Adrenal gland (tissue), 12 donors: Measurements from ENCODE around the gene GNL3L. TPM values are rescaled to one million over a fixed set of nuclear protein-coding genes. Genes with fewer than 3 reads are reported as not detected.

Source experiments
- DNase-seq, 7 donors: peaks; one replicate each; pipeline ENCODE4 v3.0.0-alpha.2; 2019 to 2020
- H3K27ac ChIP-seq, 5 donors: fragments of 200-600 bp; sonication (generic) in 4 of 5; 1 replicate in 3 of 5; 2 replicates in 2 of 5; pipeline versions ENCODE4 v1.5.1 to v1.8.0; 2016 to 2020; ENCODE audit warnings: mild to moderate bottlenecking in 1 of 5
- H3K27me3 ChIP-seq: fragments of 200-600 bp; 2 replicates; pipeline ENCODE4 v1.8.0; 2021
- H3K36me3 ChIP-seq, 2 donors: fragments of 200-600 bp; replicated peaks in 1 of 2; 1 replicate in 1 of 2; 2 replicates in 1 of 2; pipeline versions ENCODE4 v1.5.1 to v1.8.0; 2018 to 2022
- H3K4me1 ChIP-seq, 2 donors: fragments of 200-600 bp; replicated peaks in 1 of 2; 1 replicate in 1 of 2; 2 replicates in 1 of 2; pipeline versions ENCODE4 v1.5.1 to v1.8.0; 2018 to 2021
- H3K4me3 ChIP-seq, 4 donors: fragments of 200-600 bp; sonication (generic) in 3 of 4; one replicate each; pipeline ENCODE4 v1.5.1; 2016 to 2018
- H3K9me3 ChIP-seq, 3 donors: fragments of 200-600 bp; sonication (generic) in 1 of 3; replicated peaks in 1 of 3; 1 replicate in 2 of 3; 2 replicates in 1 of 3; pipeline versions ENCODE4 v1.5.1 to v1.8.0; 2016 to 2021
- POLR2A ChIP-seq, 2 donors: fragments of 450-650 bp; IDR thresholded peaks; one replicate each; pipeline ENCODE4 v1.6.1; 2017; ENCODE audit warnings: antibody characterized with exemption in 2 of 2, mild to moderate bottlenecking in 2 of 2, moderate library complexity in 1 of 2
- WGBS, 4 donors: extraction: QIAGEN DNeasy Blood & Tissue Kit in 2 of 4; methylation state at CpG; one replicate each; pipeline versions ENCODE4 v1.1.5 to v1.1.7; 2013 to 2017; 5-methylcytosine and 5-hydroxymethylcytosine counted together
- intact Hi-C, 2 donors: fragments of 100-400 bp; cut with DNase I; formaldehyde crosslinking; loops; one replicate each; pipeline versions ENCODE4 v1.14.1 to v1.15.0; 2022 to 2023
- polyA plus RNA-seq, 3 donors: library from polyadenylated mRNA; stranded (reverse); fragments of 200-250 nt in 2 of 3; fragments of 350-450 nt in 1 of 3; fragmentation: Illumina TruSeq in 1 of 3; extraction: RNeasy Lipid Tissue Mini Kit (QIAGEN cat#74804) in 1 of 3; gene quantifications; one replicate each; pipeline ENCODE4 v1.2.3, GENCODE V29; 2013 to 2014
- total RNA-seq, 9 donors: library from RNA; depleted of rRNA in 4 of 9; stranded (reverse); fragments of >200 nt in 4 of 9; fragments of 120-200 nt in 1 of 9; fragmentation: NEBNext Ultra II Directional in 1 of 9; extraction: Animal tissue kit (Norgen Biotek cat#: 25700) in 1 of 9; gene quantifications; one replicate each; pipeline versions ENCODE4 v1.1.0 to v1.2.4, GENCODE V29; 2013 to 2023
- TF ChIP-seq, protein P1 (sequence below), 6 experiments: fragments of 450-650 bp in 4 of 6; fragments of 200-600 bp in 2 of 6; sonication (generic) in 1 of 6; IDR thresholded peaks; 1 replicate in 5 of 6; 2 replicates in 1 of 6; pipeline versions ENCODE4 v1.5.1 to v1.8.0; 2016 to 2021; ENCODE audit warnings: antibody characterized with exemption in 6 of 6, mild to moderate bottlenecking in 2 of 6, moderate library complexity in 1 of 6
- donor health status: healthy with polysubstance abuse.
- donor health status: Bipolar disorder and iron deficiency.
- donor health status: DM: yes; HTN: yes; CAD: no.
- donor health status: DM: no; HTN: no; CAD: no.
- donor health status: DM: no; HTN: no; CAD: no.
- donor health status: DM: yes; HTN: yes; CAD: no.

The GNL3L gene
- total and polyA plus RNA-seq, 12 donors = 2.0 to 37.5 (median 23.4) TPM

DNA sequence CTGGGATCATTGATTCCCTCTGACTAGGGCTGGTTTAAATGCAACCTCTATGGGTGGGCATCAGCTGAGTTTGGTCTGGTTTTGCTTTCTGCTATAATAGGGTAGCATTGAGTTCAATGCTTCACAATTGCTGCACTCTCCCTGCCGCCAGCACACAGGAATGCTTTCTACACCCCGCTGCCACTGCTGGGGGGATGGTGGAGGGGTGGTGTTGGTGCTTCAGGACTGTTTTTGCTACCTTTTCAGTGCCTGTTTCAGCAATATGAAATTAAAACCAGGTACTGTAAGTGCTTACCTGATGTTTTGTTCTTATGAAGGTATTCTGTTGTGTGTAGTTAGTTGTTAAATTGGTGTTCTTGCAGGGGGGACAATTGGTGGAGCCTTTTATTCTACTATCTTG, 67.7 kb downstream of the GNL3L start:
- no peaks in the 10 kb centered on the region for H3K27me3 ChIP-seq
- no peak overlapping the region for H3K27ac ChIP-seq
- H3K4me3 ChIP-seq = no peak overlapping the region
- intact Hi-C loops = no loop called here
- H3K36me3 ChIP-seq = no peaks in the 10 kb centered on the region
- 65 to 100% (median 79%) methylated on average over 2 of the region's 2 CpGs for WGBS, 4 donors
- TF ChIP-seq POLR2A (IDR thresholded peaks at IDR 0.05) = no peak
- TF ChIP-seq, protein P1, sequence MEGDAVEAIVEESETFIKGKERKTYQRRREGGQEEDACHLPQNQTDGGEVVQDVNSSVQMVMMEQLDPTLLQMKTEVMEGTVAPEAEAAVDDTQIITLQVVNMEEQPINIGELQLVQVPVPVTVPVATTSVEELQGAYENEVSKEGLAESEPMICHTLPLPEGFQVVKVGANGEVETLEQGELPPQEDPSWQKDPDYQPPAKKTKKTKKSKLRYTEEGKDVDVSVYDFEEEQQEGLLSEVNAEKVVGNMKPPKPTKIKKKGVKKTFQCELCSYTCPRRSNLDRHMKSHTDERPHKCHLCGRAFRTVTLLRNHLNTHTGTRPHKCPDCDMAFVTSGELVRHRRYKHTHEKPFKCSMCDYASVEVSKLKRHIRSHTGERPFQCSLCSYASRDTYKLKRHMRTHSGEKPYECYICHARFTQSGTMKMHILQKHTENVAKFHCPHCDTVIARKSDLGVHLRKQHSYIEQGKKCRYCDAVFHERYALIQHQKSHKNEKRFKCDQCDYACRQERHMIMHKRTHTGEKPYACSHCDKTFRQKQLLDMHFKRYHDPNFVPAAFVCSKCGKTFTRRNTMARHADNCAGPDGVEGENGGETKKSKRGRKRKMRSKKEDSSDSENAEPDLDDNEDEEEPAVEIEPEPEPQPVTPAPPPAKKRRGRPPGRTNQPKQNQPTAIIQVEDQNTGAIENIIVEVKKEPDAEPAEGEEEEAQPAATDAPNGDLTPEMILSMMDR (IDR thresholded peaks at IDR 0.05) = no peak
- H3K4me1 ChIP-seq = no peaks in the 10 kb centered on the region
- no peak for DNase-seq
- no peaks in the 10 kb centered on the region for H3K9me3 ChIP-seq

DNA sequence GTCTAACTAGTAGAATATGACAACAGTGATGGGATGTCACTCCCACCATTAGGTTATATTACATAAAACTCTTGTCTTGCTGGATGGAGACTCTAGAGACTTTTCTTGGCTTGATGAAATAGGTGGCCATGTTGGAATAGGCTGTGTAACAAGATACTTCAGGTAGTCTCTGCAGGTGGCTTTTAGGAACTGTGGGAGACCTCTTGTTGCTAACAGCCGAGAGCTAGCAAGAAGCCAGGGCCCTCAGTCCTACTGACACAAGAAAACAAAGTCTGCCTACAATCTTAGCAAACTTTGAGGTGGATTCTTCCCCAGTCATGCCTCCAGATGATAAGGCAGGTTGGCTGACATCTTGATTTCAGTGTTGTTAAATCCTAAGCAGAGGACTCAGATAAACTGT, 72.5 kb downstream of the GNL3L start:
- DNase-seq = no peak
- intact Hi-C loops = no loop called here
- WGBS, 4 donors = 76 to 100% (median 100%) methylated on average over 1 of the region's 1 CpG; no CpG with 5 or more reads in 1 of the 4 donors
- H3K9me3 ChIP-seq = no peaks in the 10 kb centered on the region
- no peak overlapping the region for H3K27ac ChIP-seq
- H3K4me1 ChIP-seq = no peaks in the 10 kb centered on the region
- TF ChIP-seq POLR2A (IDR thresholded peaks at IDR 0.05) = no peak
- TF ChIP-seq, protein P1 (IDR thresholded peaks at IDR 0.05) = no peak
- H3K4me3 ChIP-seq = no peak overlapping the region
- no peaks in the 10 kb centered on the region for H3K36me3 ChIP-seq
- no peaks in the 10 kb centered on the region for H3K27me3 ChIP-seq

Other genes starting within 250 kb of the GNL3L start
- gene WNK3, start 172.2 kb upstream of the GNL3L start, total RNA-seq = 10 to 100 TPM in 7 of 9 donors, 1 to 10 TPM in 2; 7.7 to 27.2 (median 14.9) TPM
- 1 to 10 TPM; 1.2 to 3.6 (median 1.5) TPM for gene WNK3, start 172.2 kb upstream of the GNL3L start, polyA plus RNA-seq
- gene TSR2, start 89.8 kb upstream of the GNL3L start, total RNA-seq = 10 to 100 TPM; 22.7 to 60.2 (median 36.7) TPM
- 10 to 100 TPM; 49.6 to 72.9 (median 52.6) TPM for gene TSR2, start 89.8 kb upstream of the GNL3L start, polyA plus RNA-seq
- gene FGD1, start 34.0 kb upstream of the GNL3L start, total RNA-seq = 10 to 100 TPM in 3 of 9 donors, 1 to 10 TPM in 6; 2.9 to 13.6 (median 9.1) TPM
- 10 to 100 TPM in 1 of 3 donors, 1 to 10 TPM in 2; 4.4 to 14.2 (median 8.6) TPM for gene FGD1, start 34.0 kb upstream of the GNL3L start, polyA plus RNA-seq